ENCODE measurements around the gene DCK. TPM values are rescaled to one million over a fixed set of nuclear protein-coding genes. Genes with fewer than 3 reads are reported as not detected.
"Not testable (repeated sequence)": the region's sequence is repeated elsewhere in the genome, so short reads cannot be mapped to it uniquely, and the experiment has no call there.

The DCK gene
- total RNA-seq, 1 experiment from 2014 or later: 13.7 TPM

DNA sequence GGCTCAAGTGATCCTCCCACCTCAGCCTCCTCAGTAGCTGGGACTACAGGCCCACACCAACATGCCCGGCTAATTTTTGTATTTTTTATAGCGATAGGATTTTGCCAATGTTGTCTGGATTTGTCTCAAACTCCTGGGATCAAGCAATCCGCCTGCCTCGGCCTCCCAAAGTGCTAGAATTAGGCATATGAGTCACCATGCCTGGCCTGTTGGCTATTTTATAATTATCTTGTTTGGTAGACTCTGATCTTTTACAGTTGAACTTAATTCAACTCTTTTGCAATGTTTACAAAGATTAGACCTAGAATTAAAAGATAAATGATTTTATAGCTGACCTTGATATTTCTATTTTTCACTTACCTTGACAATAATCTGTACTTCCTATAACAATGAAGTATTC is 18.0 kb downstream of the DCK start:
- H3K56ac ChIP-seq (ENCODE audit: insufficient read length, low read depth, low read length): no peak overlapping the region
- no peak overlapping the region for H3K23ac ChIP-seq (ENCODE audit: insufficient read length, low read depth, low read length)
- H2BK120ac ChIP-seq (ENCODE audit: low read depth, low read length, poor library complexity, severe bottlenecking): no peak overlapping the region
- H4K91ac ChIP-seq (ENCODE audit: insufficient read length, low read depth, low read length): no peak overlapping the region
- Mint-ChIP-seq H3K4me3 (no peak overlapping the region), H3K36me3 (ENCODE audit: insufficient read depth in 1 of 3, low read depth in 3 of 3) (peaks cover 43 to 48% (median 47%) of the 10 kb centered on the region in 3 experiments), H3K27ac (no peak overlapping the region), H3K4me1 (peaks cover 8 to 11% of the 10 kb centered on the region in 2 experiments), H3K9me3 (peaks cover 28 to 32% of the 10 kb centered on the region in 2 experiments), H3K27me3 (ENCODE audit: low read depth) (no peaks in the 10 kb centered on the region)
- H2BK20ac ChIP-seq (ENCODE audit: low read depth, low read length, poor library complexity, severe bottlenecking): no peak overlapping the region
- no peak overlapping the region for H3K14ac ChIP-seq (ENCODE audit: insufficient read depth, low read length)
- no peak overlapping the region for H3K27ac ChIP-seq (ENCODE audit: insufficient read length, low read depth, low read length)
- H3K27me3 ChIP-seq (ENCODE audit: insufficient read depth, low read length): no peaks in the 10 kb centered on the region
- H4K5ac ChIP-seq (ENCODE audit: insufficient read length, low read depth, low read length): no peak overlapping the region
- peaks cover 5% of the 10 kb centered on the region for H3K79me1 ChIP-seq (ENCODE audit: insufficient read depth, low read depth, low read length, poor library complexity, severe bottlenecking)
- no peak overlapping the region for H2BK15ac ChIP-seq (ENCODE audit: low read depth, low read length)
- no peaks in the 10 kb centered on the region for H3K23me2 ChIP-seq (ENCODE audit: insufficient read length, low read depth, low read length, poor library complexity, severe bottlenecking)
- no peak overlapping the region for H3K9ac ChIP-seq (ENCODE audit: extremely low read depth, insufficient read length, low read length)
- H3T11ph ChIP-seq (ENCODE audit: low read length): no peak overlapping the region
- no peak overlapping the region for H4K8ac ChIP-seq (replicated peaks; ENCODE audit: insufficient read length, low read depth, low read length)
- H4K20me1 ChIP-seq (ENCODE audit: control insufficient read depth, insufficient read depth, insufficient read length): no peaks in the 10 kb centered on the region
- H2BK12ac ChIP-seq (ENCODE audit: insufficient read length, low read depth, low read length): no peak overlapping the region
- DNase-seq: no peak
- WGBS (ENCODE audit: extremely low coverage, insufficient read length, low lambda C conversion rate): no CpG with 5 or more reads among the region's 4 CpGs
- TF ChIP-seq, protein P1, sequence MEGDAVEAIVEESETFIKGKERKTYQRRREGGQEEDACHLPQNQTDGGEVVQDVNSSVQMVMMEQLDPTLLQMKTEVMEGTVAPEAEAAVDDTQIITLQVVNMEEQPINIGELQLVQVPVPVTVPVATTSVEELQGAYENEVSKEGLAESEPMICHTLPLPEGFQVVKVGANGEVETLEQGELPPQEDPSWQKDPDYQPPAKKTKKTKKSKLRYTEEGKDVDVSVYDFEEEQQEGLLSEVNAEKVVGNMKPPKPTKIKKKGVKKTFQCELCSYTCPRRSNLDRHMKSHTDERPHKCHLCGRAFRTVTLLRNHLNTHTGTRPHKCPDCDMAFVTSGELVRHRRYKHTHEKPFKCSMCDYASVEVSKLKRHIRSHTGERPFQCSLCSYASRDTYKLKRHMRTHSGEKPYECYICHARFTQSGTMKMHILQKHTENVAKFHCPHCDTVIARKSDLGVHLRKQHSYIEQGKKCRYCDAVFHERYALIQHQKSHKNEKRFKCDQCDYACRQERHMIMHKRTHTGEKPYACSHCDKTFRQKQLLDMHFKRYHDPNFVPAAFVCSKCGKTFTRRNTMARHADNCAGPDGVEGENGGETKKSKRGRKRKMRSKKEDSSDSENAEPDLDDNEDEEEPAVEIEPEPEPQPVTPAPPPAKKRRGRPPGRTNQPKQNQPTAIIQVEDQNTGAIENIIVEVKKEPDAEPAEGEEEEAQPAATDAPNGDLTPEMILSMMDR (conservative IDR thresholded peaks at IDR 0.05): no peak
- H3K4ac ChIP-seq (ENCODE audit: low read depth, low read length): no peak overlapping the region
- no peak overlapping the region for H2AK5ac ChIP-seq (ENCODE audit: insufficient read length, low read length)
- no peaks in the 10 kb centered on the region for H3K4me1 ChIP-seq (ENCODE audit: insufficient read depth, low read length)
- no peak overlapping the region for H2BK5ac ChIP-seq (ENCODE audit: insufficient read length, low read length)
- H3K18ac ChIP-seq (ENCODE audit: insufficient read length, low read depth, low read length): no peak overlapping the region
- no peaks in the 10 kb centered on the region for H3K9me3 ChIP-seq (ENCODE audit: control insufficient read depth, low read depth, low read length)
- H2AFZ ChIP-seq (ENCODE audit: low read length): no peak overlapping the region
- H3K4me2 ChIP-seq (ENCODE audit: insufficient read depth, insufficient read length, low read length): no peak overlapping the region
- H3K79me2 ChIP-seq (ENCODE audit: insufficient read depth, low read length): no peaks in the 10 kb centered on the region; the same call in 1 of the 2 replicates

DNA sequence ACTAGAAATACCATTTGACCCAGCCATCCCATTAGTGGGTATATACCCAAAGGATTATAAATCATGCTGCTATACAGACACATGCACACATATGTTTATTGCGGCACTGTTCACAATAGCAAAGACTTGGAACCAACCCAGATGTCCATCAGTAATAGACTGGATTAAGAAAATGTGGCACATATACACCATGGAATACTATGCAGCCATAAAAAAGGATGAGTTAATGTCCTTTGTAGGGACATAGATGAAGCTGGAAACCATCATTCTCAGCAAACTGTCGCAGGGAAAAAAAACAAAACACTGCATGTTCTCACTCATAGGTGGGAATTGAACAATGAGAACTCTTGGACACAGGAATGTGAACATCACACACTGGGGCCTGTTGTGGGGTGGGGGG is 23.9 kb downstream of the DCK start:
- not testable (repeated sequence) for H3K27me3 Mint-ChIP-seq (ENCODE audit: low read depth); H3K4me3 Mint-ChIP-seq; H2AFZ ChIP-seq (ENCODE audit: low read length); H3K18ac ChIP-seq (ENCODE audit: insufficient read length, low read depth, low read length); H3K79me2 ChIP-seq (ENCODE audit: insufficient read depth, low read length); H2BK12ac ChIP-seq (ENCODE audit: insufficient read length, low read depth, low read length); H3T11ph ChIP-seq (ENCODE audit: low read length); H3K4me1 Mint-ChIP-seq; H4K20me1 ChIP-seq (ENCODE audit: control insufficient read depth, insufficient read depth, insufficient read length); H2BK20ac ChIP-seq (ENCODE audit: low read depth, low read length, poor library complexity, severe bottlenecking); H3K27ac ChIP-seq (ENCODE audit: insufficient read length, low read depth, low read length); H3K9ac ChIP-seq (ENCODE audit: extremely low read depth, insufficient read length, low read length); H3K56ac ChIP-seq (ENCODE audit: insufficient read length, low read depth, low read length); H3K79me1 ChIP-seq (ENCODE audit: insufficient read depth, low read depth, low read length, poor library complexity, severe bottlenecking); H3K4ac ChIP-seq (ENCODE audit: low read depth, low read length); H3K23ac ChIP-seq (ENCODE audit: insufficient read length, low read depth, low read length); H3K23me2 ChIP-seq (ENCODE audit: insufficient read length, low read depth, low read length, poor library complexity, severe bottlenecking); H3K14ac ChIP-seq (ENCODE audit: insufficient read depth, low read length); H3K4me2 ChIP-seq (ENCODE audit: insufficient read depth, insufficient read length, low read length); H3K9me3 ChIP-seq (ENCODE audit: control insufficient read depth, low read depth, low read length); H3K27me3 ChIP-seq (ENCODE audit: insufficient read depth, low read length); H4K91ac ChIP-seq (ENCODE audit: insufficient read length, low read depth, low read length); H3K27ac Mint-ChIP-seq; H2AK5ac ChIP-seq (ENCODE audit: insufficient read length, low read length); H3K4me1 ChIP-seq (ENCODE audit: insufficient read depth, low read length); H2BK15ac ChIP-seq (ENCODE audit: low read depth, low read length); DNase-seq; H2BK5ac ChIP-seq (ENCODE audit: insufficient read length, low read length); H2BK120ac ChIP-seq (ENCODE audit: low read depth, low read length, poor library complexity, severe bottlenecking); H4K8ac ChIP-seq (replicated peaks; ENCODE audit: insufficient read length, low read depth, low read length); H4K5ac ChIP-seq (ENCODE audit: insufficient read length, low read depth, low read length)
- peaks cover 32 to 45% (median 44%) of the 10 kb centered on the region in 3 experiments for H3K36me3 Mint-ChIP-seq (ENCODE audit: insufficient read depth in 1 of 3, low read depth in 3 of 3)
- H3K9me3 Mint-ChIP-seq: peaks cover 25 to 26% of the 10 kb centered on the region in 2 experiments
- WGBS (ENCODE audit: extremely low coverage, insufficient read length, low lambda C conversion rate): no CpG with 5 or more reads among the region's 2 CpGs

Data from H9 (cell line).